Fibroblast of pulmonary artery (primary cell): ENCODE results near the gene NPM3.

ENCODE experiments used
- DNase-seq: peaks from one replicate; pipeline ENCODE4 v3.0.0-alpha.2; 2010; ENCODE audit warnings: low read depth
- H3K4me3 ChIP-seq: replicated peaks from 2 replicates; pipeline ENCODE4 v1.5.1; 2011; ENCODE audit warnings: low read depth, mild to moderate bottlenecking, control low read depth, low read length, moderate library complexity
- TF ChIP-seq, protein P1 (sequence below): IDR thresholded peaks from 2 replicates; pipeline ENCODE4 v1.5.1; 2011; ENCODE audit warnings: mild to moderate bottlenecking, control low read depth, low read length, inconsistent platforms; ENCODE audit errors: missing control alignments

NPM3 gene

DNA sequence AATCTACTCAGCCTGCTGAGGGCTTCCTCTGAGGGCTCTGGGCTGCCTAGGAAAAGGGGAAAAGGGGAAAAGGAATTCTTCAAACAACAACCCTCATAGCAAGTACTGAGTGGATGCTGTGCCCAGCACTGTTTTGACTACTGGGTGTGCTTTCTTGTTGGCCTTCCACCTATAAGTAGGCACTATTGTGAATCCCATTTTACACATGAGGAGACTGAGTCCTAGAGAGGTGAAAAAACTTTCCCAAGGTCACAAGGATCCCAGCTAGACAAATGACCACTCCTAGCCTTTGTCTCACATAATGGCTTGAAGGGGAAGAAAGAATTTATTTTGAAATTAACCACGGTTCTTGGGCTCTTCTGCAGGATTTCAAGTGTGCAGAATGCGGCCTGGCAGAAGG is 24.4 kb downstream of the NPM3 start:
- TF ChIP-seq, protein P1, sequence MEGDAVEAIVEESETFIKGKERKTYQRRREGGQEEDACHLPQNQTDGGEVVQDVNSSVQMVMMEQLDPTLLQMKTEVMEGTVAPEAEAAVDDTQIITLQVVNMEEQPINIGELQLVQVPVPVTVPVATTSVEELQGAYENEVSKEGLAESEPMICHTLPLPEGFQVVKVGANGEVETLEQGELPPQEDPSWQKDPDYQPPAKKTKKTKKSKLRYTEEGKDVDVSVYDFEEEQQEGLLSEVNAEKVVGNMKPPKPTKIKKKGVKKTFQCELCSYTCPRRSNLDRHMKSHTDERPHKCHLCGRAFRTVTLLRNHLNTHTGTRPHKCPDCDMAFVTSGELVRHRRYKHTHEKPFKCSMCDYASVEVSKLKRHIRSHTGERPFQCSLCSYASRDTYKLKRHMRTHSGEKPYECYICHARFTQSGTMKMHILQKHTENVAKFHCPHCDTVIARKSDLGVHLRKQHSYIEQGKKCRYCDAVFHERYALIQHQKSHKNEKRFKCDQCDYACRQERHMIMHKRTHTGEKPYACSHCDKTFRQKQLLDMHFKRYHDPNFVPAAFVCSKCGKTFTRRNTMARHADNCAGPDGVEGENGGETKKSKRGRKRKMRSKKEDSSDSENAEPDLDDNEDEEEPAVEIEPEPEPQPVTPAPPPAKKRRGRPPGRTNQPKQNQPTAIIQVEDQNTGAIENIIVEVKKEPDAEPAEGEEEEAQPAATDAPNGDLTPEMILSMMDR: no peak
- no peak overlapping the region for H3K4me3 ChIP-seq
- no peak for DNase-seq

DNA sequence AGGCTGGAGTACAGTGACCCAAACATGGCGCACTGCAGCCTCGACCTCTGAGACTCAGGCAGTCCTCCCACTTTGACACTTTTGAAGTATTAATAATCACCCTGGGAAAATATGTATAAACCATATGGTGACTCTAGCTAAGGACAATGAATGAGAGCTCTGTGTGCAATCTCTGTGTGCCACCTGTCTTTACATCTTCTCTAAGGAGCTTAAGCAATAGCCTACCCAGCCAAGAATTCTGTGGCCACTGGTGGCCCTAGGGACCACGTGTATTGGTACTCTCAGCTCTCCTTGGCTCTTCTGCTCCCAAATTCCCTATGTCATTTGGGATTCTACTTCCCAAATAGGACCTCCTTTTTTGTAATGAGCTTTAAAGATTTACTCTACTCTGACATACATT is 31.0 kb downstream of the NPM3 start:
- DNase-seq: no peak
- H3K4me3 ChIP-seq: no peak overlapping the region
- TF ChIP-seq, protein P1: no peak

DNA sequence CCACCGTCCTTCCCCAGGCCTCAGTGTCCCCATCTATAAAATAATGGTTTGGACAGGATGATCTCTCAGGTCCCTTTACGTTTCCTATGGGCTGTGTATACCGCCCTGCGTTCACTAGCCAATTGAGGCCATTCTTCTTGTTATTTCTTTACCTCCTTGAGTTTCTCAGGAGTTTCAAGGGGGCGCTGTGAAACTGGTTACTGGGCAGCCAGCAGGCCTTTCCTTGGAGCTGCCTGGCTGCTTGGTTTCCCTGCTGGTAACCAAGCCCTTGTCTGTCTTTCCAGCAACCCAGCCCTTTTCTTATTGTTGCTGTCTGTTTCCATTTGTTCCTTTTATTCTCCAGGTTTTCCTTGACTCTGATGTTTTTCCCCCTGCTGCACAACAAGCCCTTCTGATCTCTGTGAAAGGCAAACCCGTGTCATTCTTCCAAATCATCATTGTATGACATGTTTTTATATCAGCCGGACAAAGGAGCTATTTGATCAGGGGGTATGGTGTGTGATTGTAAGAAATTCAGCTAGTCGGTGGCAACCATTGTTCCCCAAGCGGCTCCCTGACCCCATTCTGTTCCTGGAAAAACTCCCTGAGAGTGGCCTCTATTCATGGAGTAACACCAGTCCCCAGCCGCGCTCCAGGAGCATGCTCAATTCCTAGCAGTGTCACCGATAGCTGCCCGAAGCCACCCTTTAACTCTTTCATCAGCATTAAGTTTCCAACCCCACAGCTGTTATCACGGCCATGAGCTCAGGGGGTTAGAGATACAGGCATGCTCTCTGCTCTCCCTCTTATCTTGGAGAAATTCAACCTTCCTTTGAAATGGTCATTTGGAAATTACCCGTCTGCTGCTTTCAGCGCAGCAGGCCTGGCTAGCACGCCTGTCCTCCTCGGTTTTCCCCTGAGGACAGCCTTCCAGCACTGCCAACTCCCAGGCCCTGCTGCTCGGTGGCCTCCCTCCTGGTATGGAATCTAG is 33.9 kb downstream of the NPM3 start:
- no peak overlapping the region for H3K4me3 ChIP-seq
- TF ChIP-seq, protein P1: peak; percentile 1
- DNase-seq: no peak

DNA sequence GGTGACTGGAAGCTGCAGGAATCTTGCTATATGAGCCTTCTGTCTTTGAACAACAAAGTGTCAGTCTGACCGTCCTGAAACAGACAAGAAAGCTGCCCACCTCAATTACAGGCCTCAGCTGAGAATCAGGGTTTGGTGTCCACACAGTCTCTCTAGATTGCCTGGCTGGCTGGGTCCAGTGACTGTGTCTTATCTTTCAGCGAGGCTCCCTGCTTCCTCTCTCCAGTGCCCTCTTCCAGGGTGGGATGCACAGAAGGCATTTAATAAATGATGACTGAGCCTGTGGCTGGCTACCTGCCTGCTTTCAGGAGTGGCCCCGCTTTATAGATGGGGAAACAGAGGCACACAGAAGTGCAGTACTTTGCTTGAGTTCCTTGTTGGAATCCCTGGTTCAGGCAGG is 34.8 kb downstream of the NPM3 start:
- no peak overlapping the region for H3K4me3 ChIP-seq
- DNase-seq: no peak
- TF ChIP-seq, protein P1: no peak

DNA sequence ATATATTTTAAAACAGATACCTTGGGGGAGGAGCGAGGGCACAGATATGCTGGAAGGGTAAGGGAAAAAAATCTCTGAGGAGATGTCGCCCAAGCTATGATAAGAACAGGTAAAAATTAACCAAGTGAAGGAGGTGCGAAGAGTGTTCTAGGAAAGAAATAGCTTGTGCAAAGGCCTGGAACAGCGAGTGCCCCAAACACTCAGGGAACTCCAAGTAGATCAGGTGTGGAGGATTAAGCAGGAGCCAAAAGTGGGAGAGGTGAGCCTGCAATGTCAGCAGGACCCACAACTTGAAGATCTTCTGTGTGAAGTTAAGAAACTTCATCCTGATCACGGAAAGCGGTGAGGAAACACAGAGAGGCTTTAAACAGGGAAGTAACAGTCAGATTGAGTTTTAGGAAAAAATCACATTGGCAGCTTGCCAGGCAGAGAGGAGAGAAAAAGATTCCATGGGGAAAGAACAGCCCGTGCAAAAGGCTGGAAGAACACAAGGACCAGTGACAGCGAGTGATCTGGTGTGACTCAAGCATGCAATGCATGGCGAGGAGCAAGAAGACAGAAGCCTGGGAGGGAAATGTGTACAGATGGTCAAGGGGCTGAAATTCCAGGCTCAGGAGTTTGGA is 38.1 kb downstream of the NPM3 start:
- DNase-seq: peak; percentile 8
- H3K4me3 ChIP-seq: no peak overlapping the region
- TF ChIP-seq, protein P1: no peak

DNA sequence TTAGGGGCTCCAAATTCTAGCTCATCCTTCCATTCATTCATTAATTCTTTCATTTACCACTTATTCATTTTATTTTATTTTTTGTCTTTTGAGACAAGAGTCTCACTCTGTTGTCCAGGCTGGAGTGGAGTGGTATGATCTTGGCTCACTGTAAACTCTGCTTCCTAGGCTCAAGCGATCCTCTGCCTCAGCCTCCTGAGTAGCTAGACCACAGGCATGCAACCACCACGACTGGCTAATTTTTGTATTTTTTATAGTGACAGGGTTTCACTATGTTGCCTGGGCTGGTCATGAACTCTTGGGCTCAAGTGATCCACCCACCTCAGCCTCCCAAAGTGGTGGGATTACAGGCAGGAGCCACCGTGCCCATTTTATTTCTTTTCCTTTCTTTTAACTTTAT is 39.0 kb downstream of the NPM3 start:
- TF ChIP-seq, protein P1: no peak
- H3K4me3 ChIP-seq: no peak overlapping the region
- no peak for DNase-seq
